ENCODE data around the gene RASSF8.
A peak's percentile ranks its signal among the peaks of the same experiment; 100 is the strongest.

The RASSF8 gene

DNA sequence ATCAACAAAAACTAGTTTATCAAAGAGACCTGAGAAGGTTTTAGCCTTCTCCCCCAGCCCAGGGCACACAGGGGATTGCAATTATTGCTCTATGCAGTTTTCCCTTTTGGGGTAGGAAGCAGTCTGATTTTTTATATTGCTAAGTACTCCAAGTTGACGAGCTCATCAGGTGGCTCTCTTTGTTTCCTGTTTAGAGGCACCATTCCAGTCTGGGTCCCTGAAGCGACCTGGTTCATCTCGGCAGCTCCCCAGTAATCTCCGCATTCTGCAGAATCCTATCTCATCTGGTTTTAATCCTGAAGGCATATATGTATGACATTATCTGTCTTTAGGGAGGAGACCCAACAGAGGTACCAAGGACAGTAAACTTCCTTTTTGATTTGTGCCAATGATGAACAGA lies 110.0 kb downstream of the RASSF8 start:
- no peak for DNase-seq

DNA sequence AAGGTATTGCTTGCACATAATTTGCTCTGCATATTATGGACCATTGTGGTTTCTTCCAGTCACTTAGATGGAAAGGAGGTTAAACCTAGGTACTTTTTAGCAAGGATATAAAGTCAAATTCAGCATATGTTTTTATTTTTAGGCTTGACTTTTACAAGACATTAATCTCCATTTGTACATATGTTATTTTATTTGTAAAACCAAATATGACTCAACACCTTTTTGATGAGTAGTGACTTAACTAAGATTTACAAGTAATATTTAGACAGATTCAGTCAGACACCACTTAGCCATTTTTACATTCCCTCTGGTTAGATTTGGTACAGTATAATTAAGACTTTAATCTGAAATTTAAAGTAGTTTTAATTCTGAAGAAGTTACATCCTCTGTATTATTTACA lies 111.3 kb downstream of the RASSF8 start:
- DNase-seq: no peak

DNA sequence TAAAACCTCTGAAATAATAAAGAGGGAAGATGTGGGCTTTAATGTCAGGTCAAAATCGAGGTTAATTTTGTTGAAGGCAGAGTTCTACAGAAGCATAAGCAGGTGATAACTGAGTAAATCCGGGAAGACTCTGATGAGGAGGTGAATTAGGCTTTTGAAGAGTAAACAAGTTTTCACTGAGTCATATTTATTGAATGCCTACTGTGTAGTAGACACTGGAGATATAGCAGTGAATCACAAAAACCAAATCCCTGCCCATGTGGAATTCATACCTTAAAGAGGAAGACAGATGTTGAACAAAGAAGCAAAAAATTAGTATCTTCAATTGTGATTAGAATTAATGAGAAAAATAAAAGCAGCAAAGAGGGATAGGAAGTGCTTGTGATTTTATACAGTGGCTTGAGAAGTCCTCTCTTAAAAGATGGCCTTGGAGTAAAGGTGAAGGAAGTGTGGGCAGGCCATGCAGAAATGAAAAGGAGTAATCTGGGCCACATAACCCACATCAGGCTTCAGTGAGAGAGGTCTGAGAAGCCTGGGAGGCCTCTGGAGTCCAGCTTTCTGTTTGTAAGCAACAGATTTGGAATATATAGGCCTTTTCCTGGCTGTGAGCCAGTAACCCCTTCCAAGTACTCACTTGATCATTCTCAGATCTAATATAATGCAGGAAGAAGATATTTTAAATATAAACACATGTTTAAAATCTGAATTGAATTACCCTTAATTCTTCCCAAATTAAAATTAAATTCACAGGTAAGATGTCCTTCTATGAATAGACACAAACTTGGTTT lies 119.6 kb downstream of the RASSF8 start:
- no peak for DNase-seq

DNA sequence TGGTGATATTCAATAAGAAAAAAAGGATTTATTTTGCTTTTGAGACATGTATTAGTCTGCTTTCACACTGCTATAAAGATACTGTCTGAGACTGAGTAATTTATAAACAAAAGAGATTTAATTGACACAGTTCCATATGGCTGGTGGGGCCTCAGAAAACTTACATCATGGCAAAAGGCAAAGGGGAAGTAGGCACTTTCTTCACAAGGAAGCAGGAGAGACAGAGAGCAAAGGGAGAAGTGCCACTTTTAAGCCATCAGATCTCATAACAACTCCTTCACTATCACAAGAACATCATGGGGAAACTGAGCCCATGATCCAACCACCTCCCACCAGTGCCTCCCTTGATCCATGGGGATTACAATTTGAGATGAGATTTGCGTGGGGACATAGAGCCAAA lies 122.4 kb downstream of the RASSF8 start:
- DNase-seq: no peak

DNA sequence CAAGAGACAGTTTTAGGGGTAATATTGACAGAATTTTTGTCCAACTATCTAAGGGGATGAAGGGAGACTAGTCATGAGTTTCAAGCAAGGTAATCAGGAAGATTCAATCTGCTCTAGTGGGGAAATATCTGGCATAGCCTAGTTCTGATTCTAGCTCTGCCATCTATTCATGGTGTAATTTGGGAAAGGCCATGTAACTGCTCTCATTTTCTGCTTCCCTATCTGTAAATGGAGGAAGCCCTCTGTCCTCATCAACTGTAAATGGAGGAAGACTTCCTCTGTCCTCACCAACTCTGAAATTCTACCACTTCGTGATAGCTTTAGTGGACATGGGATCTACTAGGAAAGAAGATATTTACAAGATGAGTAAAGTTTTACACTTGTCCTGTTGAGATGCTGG lies 128.5 kb downstream of the RASSF8 start:
- no peak for DNase-seq

DNA sequence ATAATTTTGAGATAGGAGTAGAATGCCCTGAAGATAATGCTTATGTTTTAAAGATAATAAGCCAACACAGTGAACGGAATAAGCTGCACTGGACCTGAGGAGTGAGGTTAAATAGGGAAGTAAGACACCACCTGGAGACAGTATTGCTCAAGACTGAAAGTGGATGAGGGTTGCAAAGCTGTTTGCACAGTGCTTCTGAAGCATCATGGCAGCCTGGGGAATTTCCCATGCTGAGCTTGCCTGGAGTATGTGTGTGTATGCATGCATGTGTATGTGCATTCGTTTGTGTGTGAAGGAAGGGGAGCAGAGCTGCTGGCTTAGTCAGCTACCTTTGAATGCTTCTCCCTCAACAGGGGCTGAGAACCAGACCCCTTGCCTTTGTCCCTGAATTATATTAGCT lies 130.5 kb downstream of the RASSF8 start:
- no peak for DNase-seq

DNA sequence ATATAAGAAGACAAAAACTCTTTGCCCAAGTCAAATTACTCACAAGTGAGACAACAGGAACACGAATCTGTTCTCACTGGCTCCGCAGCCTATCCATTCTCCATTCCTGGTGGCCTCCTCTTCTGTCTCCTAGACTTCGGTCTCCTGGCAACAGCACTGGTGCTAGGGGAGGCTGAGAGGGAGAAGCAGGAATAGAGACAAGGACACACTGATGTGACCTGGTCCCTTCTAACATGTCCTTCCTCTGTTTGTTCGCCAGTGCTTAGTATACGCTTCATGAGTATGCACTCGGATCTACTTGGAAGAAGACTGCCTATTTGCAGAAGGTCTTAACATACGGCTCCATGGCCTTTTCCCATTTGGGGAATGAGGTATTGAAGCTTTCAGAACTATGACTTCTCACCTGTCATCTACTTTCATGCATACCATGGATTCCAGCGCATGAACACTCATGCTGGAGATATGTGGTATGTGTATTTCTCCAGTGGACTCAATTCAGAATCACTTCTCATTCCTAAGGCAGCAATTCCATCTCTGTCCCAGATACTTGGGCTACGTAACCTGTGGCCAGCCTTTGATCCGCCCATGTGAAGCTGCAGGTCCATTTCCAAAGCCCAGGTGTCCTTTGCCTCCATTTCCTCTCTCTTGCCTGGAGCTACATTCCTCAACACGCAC lies 132.5 kb downstream of the RASSF8 start:
- DNase-seq: no peak

DNA sequence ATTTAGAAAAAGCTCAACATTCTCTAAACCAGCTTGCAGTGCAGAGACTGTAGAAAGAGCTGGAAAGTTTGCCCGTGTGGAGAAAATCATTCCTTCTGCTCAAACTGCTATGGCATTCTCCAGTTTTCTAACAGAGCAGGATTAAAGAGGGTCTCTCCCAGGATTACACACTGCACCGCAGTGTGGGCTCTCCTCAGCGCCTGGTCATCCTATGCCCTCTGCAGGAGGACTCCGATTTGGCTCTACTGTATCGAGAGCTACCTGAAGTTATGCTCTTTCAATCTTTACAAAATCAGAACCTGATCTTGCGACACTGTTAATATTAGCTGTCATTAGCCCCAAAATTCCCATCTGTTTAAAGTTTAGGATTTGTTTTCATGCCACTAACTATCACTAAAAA lies 133.3 kb downstream of the RASSF8 start:
- DNase-seq: no peak

DNA sequence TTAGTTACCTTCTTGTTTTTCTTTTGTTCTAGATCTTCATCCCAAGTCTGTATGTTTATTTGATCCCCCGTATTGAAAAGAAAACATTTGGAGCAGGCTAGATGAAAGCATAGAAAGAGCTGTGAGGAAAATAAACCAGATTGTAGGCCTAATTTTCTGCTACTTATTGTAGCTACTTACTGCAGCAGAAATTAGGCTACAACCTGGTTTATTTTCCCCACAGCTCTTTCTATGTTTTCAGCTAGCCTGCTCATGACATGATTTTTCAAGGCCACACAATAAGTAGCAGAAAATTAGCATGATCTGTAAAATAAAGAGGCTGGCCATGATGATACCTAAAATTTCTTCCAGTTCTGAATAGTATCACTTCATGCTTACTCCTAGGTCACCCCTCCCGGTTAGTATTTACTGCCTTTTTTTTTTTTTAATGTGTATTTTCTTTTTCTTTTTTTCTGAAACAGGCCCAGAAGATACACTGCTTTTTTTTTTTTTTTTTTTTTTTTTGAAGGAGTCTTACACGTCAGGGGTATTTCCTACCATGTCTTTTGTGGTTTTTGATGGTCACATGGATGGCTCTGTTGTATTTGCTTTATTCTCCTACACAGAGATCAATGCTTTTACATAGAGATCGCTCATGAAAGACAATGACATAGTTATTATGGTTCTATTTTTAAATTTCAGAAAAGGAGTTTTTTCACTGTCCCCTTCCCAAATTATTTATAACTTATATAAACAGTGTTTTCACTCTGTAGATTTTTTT lies 134.0 kb downstream of the RASSF8 start:
- no peak for DNase-seq

DNA sequence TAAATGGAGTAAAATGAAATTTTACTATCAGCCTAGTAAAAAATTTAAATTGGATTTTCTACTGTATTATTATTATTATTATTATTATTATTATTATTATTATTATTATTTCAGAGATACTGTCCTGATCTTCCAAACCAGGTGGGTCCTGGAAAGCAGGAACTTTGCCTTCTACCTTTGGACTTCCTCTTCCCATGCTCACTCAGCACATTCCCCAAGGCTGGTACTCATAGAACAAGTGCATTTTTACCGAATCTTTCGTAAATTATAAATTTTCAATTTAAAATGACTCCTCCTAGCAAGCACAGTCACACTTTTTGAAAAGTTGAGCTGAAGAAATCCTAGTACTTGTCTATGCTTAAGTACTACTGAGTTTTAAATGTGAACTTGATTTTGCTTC lies 136.7 kb downstream of the RASSF8 start:
- DNase-seq: no peak

DNA sequence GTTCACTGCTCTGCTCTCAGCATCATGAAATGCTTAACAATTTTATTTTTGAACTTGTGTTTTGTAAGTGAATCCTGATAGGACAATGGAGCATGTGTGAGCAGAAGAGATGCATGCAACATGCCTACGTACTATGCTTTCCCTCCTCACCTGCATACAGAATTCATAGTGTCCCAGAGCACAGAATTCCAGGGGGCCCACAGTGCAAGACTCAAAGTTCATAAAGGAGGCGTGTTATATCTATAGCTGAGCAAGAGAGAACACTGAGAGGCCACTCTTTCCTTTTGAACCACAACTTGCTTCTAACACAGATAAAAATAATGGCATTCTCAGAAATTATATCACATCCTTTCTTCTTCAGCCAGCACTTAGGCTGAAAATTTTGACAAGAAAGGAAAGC lies 137.6 kb downstream of the RASSF8 start:
- DNase-seq: no peak

DNA sequence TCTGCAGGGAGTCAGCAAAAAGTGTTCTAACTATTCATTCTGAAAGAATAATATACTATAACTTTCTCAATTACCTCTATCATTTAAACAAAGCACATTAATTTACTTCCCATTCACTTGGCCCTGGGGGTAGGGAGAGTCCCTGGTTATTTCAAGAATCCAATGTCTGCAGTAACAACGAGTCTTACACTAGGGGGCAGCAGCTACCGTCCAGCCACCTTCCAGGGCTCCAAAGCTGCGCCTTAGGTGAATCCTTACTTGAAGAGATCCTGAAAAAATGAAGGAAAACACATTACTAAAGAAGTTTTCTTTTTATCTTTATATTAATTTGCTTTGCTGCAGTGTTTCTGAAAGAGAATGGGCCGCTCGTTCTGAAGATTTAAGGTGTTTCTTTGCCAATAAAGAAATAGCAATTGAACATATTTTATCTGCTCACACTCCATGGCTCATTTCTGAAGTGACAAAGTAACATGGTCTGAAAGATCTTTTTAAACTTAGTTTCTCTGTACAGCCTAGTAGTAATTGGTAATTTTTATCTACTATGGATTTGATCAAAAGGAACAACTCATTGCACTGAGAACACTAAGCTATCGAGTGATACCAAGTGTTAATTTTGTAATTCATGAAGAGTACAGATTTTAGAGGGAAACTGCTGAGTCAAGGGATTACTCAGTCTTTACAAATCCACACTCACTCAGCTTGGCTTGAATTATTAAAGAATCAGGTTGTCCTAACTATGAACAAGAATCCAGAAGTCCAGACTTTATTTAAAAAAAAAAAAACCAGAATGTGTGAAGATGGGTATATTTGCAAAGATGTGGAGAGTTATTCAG lies 138.8 kb downstream of the RASSF8 start:
- DNase-seq: peak; percentile 38

DNA sequence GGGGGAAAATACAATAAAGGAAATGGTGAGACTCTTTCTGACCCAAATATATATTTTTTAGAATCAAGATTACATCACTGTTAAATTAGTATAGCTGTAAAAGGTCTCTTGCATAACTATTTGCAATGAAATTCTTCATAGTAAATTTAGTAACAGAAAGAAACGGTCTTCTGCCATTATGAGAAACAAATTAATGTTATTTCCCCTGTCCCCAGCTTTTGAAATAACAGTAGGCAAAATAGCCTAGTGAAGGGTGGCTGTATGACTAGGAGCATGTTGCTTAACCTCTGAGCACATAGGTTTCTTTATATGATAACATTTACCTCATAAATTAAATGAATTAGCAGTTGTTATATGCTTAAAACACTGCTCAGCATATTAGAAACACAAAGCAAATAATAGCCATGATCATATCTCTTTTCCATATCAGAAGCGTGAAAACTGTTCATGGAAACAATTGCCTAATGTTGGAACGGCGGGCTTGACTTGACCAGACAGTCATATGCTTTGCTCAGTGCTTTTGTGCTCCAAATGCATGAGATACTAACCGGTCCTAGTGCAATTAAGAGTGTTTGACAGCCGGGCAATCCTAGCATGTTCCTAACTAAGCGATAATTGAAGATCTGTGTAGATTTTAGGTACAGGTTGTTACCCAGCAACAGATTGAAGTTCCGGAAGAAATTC lies 142.3 kb downstream of the RASSF8 start:
- no peak for DNase-seq

DNA sequence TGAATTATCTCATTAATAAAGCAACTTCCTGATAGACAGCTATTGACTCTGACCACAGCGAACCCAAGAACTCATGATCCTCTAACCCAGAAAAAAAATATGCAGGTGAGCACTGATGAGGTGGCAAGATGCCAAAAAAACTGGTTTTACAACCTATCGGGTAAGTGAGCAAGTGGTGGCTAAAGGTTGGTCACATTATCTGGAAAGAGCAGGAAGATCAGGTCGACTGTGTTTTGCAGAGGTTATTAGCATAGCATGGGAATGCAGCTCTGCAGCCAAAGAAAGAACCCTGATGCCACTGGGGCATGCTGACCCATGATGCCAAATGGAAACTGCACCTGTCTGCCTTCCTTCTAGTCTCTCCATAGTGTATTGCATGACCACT lies 142.9 kb downstream of the RASSF8 start:
- no peak for DNase-seq

DNA sequence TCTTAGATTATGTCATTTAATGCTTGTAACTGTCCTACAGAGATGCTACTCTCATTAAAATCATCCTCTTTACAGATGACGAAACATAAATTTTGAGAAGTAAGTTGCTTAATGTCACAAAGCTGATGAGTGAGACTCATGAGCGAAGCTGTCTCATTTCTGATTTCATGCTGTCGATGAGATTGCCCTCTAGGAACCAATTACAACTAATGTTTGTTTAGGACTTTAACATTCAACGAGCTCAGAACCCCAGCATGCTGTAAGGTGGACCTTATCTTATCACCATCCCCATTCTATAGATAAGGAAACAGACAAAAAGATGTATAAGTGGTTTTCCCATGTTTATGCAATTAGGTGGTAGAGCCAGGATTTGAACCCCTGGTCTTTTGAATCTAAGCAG lies 143.3 kb downstream of the RASSF8 start:
- no peak for DNase-seq

DNA sequence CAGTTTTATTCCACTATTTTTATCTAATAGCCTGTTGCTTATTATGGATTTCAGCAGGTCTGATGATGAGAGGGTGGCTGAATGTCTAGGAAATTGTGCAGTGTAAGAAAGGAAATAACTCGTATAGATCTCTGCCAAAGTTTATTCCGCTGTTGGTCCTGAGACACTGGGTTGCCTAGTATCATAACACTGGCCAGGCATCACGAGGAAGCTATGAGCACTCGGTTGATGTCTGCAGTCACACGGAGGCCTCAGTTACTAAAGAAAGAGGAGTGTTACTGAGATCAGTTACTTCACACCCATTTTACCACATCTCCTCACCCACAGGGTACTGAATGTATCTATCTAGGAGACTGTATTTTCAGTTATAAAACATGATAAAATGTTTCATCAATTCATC lies 144.5 kb downstream of the RASSF8 start:
- DNase-seq: no peak

DNA sequence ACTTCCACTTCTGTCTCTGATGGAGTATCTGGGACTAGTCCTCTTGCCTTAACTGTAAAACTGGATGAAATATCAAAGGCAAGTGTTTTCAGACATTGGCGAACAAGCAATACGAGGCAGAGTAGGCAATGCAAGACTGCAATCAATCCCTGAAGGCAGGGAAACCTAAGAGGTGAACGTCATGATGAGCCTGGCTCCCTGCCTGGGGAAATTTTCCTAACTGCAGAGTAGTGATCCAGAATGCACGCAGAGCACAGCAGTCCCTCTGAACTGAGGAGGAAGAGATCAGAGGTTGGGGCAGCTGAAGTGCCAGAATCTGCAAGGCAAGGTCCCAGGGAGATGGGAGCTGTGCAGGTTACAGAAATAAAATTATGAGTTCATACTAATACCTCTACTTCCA lies 147.9 kb downstream of the RASSF8 start:
- DNase-seq: no peak

DNA sequence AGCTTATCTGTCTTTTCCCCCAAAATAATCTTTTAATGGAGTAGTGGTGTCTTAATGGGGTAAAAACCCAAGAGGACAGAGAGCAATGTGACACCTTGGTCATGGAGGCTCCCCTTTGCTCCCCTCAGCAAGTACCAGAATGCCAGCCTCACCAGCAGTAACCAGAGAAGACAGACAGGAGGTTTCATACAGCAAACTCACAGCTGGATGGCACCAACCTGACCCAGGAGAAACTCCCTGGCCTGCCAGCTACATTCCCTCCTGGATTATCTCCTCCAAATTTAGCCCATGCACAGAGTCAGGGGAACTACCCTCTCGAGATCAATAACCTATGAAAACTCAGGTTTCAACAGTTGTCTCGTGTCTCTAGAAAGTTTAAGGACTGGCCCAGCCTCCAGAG lies 150.4 kb downstream of the RASSF8 start:
- DNase-seq: no peak

DNA sequence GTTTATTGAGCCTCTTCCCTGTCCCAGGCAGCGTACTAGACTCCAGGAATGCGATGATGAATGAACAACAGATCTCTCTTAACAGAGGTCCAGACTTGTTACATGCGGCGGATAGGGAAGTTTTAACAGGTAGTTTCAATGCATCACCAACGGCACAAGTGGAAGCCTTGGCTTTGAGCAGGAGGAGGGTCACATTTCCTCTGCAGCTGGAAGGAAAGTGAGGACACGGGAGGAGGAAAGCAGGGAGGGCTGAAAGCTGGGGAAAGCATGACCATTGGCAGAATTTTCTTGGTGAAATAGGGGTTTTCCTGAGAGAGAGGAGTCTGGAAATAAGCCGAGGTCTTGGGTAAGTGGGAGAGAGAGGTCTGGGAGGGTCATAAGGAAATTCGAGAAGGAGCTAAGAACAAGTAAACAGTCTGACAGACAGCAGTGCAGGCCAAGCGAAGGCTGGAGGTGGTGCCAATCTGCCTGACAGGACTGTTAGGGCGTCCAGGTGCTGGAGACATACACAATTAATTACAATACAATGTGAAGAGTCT lies 150.9 kb downstream of the RASSF8 start:
- DNase-seq: no peak

DNA sequence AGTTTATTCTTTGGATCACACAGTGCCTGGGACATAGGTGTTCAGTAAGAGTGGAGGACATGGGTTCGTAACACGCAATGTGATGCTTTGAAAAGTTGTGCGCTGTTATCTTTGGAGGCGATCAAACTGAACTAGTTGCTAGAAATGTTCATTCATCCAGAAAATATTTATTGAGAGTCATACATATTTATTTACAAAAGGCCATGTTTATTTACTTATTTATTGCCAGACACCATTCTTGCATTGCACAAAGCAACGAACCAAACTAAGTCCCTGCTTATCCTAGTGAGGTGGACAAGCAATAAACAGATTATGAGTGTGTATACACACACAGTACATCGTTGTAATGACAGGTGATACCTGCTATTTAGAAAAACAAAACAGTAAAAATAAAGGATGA lies 153.8 kb downstream of the RASSF8 start:
- no peak for DNase-seq

DNA sequence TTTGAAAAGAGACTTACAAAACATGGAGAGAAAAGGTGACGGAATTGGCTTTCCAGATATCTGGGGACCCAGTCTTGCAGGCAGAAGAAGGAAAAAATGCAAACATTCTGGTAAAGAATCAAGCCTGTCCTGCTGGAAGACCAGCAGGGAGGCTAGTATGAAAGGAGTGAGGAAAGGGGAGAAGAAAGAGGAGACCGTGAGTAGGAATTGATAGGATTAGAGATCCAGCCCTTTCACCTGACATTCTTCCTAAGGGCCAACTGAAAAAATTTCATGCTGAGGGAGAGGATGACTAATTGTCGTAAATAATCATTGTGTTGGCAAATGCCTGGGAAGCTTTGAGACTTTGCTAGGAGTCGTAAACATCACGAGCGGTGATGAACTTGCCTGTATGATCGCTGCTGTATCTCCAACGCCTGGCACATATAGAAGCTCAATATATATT lies 154.2 kb downstream of the RASSF8 start:
- DNase-seq: no peak

DNA sequence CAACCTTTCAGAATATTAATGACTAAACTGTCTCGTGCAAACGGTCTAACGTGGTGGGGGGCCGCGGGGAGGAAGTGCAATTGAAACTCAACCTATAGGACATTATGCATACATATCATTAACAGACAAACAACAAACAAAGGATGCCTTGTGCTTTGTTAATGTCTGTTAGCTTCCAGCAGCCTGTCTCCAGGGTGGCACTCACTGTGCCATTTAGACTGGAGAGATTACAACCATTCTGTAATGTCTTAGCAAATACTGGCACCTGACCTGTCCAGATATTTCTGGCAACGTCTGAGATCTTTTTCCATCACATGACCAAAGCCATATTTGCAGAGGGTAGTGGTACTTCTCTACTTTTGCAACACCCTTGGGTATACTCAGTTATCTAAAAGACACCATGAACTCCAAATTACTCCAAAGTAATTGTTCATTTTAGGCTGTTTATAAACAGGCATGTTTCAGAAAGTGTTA lies 154.7 kb downstream of the RASSF8 start:
- no peak for DNase-seq
